ENCODE results near the gene SPOCK1. TPM values are rescaled to one million over a fixed set of nuclear protein-coding genes. Genes with fewer than 3 reads are reported as not detected.
"Not testable (repeated sequence)": the region's sequence is repeated elsewhere in the genome, so short reads cannot be mapped to it uniquely, and the experiment has no call there.

Gene SPOCK1
- polyA plus RNA-seq, 1 experiment, result 76.0 TPM

GRCh38 chr5:137262818-137263217 lies 236.3 kb downstream of the SPOCK1 start:
- TF ChIP-seq, protein P1, sequence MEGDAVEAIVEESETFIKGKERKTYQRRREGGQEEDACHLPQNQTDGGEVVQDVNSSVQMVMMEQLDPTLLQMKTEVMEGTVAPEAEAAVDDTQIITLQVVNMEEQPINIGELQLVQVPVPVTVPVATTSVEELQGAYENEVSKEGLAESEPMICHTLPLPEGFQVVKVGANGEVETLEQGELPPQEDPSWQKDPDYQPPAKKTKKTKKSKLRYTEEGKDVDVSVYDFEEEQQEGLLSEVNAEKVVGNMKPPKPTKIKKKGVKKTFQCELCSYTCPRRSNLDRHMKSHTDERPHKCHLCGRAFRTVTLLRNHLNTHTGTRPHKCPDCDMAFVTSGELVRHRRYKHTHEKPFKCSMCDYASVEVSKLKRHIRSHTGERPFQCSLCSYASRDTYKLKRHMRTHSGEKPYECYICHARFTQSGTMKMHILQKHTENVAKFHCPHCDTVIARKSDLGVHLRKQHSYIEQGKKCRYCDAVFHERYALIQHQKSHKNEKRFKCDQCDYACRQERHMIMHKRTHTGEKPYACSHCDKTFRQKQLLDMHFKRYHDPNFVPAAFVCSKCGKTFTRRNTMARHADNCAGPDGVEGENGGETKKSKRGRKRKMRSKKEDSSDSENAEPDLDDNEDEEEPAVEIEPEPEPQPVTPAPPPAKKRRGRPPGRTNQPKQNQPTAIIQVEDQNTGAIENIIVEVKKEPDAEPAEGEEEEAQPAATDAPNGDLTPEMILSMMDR (IDR thresholded peaks at IDR 0.05; ENCODE audit: low read depth, low read length), result no peak
- peaks cover 2% of the 10 kb centered on the region for H3K27me3 ChIP-seq (ENCODE audit: control insufficient read depth, insufficient read depth, low read length)
- no peak overlapping the region for H3K27ac ChIP-seq (ENCODE audit: low read depth, low read length)
- no peak for DNase-seq (ENCODE audit: low read depth, low spot score)
- no peak overlapping the region for H3K4me3 ChIP-seq (ENCODE audit: low read depth, low read length)
- H3K9me3 ChIP-seq (ENCODE audit: control insufficient read depth, insufficient read depth, low read length), result no peaks in the 10 kb centered on the region
- ChIA-PET POLR2A (no interaction called here), CTCF (interaction anchor here (0.5 kb wide), 1 partner anchor 183 kb away, joined by 3 read pairs; no protein-coding TSS in a partner anchor)

- TF ChIP-seq, protein P1 (IDR thresholded peaks at IDR 0.05; ENCODE audit: low read depth, low read length), result no peak
- Histone ChIP-seq H3K4me3 (ENCODE audit: low read depth, low read length) (no peak overlapping the region), H3K9me3 (ENCODE audit: control insufficient read depth, insufficient read depth, low read length) (no peaks in the 10 kb centered on the region), H3K27ac (ENCODE audit: low read depth, low read length) (no peak overlapping the region), H3K27me3 (ENCODE audit: control insufficient read depth, insufficient read depth, low read length) (peaks cover 2% of the 10 kb centered on the region)
- DNase-seq (ENCODE audit: low read depth, low spot score), result no peak
- ChIA-PET CTCF (no interaction called here), POLR2A (no interaction called here)
Measured at GRCh38 chr5:137260820-137261695, 238.1 kb downstream of the SPOCK1 start.

DNA sequence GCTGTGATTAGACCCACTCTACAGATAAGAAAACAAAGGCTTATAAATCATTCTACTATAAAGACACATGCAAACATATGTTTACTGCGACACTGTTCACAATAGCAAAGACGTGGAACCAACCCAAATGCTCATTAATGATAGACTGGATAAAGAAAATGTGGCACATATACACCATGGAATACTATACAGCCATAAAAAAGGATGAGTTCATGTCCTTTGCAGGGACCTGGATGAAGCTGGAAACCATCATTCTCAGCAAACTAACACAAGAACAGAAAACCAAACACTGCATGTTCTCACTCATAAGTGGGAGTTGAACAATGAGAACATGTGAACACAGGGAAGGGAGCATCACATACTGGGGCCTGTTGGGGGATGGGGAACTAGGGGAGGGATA lies 240.0 kb downstream of the SPOCK1 start:
- H3K27me3 ChIP-seq (ENCODE audit: control insufficient read depth, insufficient read depth, low read length); DNase-seq (ENCODE audit: low read depth, low spot score); CTCF ChIA-PET: not testable (repeated sequence)

GRCh38 chr5:137254119-137255090 lies 244.7 kb downstream of the SPOCK1 start:
- ChIA-PET CTCF (interaction anchor here (0.8 kb wide), 1 partner anchor 66 kb away, joined by 3 read pairs; no protein-coding TSS in a partner anchor), POLR2A (no interaction called here)
- TF ChIP-seq, protein P1 (IDR thresholded peaks at IDR 0.05; ENCODE audit: low read depth, low read length), result no peak
- Histone ChIP-seq H3K4me3 (ENCODE audit: low read depth, low read length) (no peak overlapping the region), H3K27me3 (ENCODE audit: control insufficient read depth, insufficient read depth, low read length) (peaks cover 2% of the 10 kb centered on the region), H3K27ac (ENCODE audit: low read depth, low read length) (no peak overlapping the region), H3K9me3 (ENCODE audit: control insufficient read depth, insufficient read depth, low read length) (no peaks in the 10 kb centered on the region)
- DNase-seq (ENCODE audit: low read depth, low spot score), result no peak

More for the DNA sequence above, 240.0 kb downstream of the SPOCK1 start:
- H3K27ac ChIP-seq (ENCODE audit: low read depth, low read length); H3K9me3 ChIP-seq (ENCODE audit: control insufficient read depth, insufficient read depth, low read length); H3K4me3 ChIP-seq (ENCODE audit: low read depth, low read length); POLR2A ChIA-PET: not testable (repeated sequence)

GRCh38 chr5:137252512-137252911 lies 246.6 kb downstream of the SPOCK1 start:
- ChIA-PET POLR2A (interaction anchor here (1.3 kb wide), 1 partner anchor 58 kb away, joined by 3 read pairs; no protein-coding TSS in a partner anchor), CTCF (interaction anchor here (0.8 kb wide), 1 partner anchor 68 kb away, joined by 3 read pairs; no protein-coding TSS in a partner anchor)
- no peaks in the 10 kb centered on the region for H3K27me3 ChIP-seq (ENCODE audit: control insufficient read depth, insufficient read depth, low read length)
- peak; percentile 10 for DNase-seq (ENCODE audit: low read depth, low spot score)
- H3K9me3 ChIP-seq (ENCODE audit: control insufficient read depth, insufficient read depth, low read length), result no peaks in the 10 kb centered on the region
- no peak overlapping the region for H3K27ac ChIP-seq (ENCODE audit: low read depth, low read length)
- no peak overlapping the region for H3K4me3 ChIP-seq (ENCODE audit: low read depth, low read length)
- TF ChIP-seq, protein P1 (IDR thresholded peaks at IDR 0.05; ENCODE audit: low read depth, low read length), result no peak

Data from AG04450 (cell line).